HepG2 (cell line): ENCODE measurements around the gene CFAP99. TPM values are rescaled to one million over a fixed set of nuclear protein-coding genes. Genes with fewer than 3 reads are reported as not detected.

ENCODE experiments used
- ADNP ChIP-seq: sonication (generic); formaldehyde crosslinking; IDR thresholded peaks from 2 replicates; pipeline ENCODE4 v1.4.0; 2020; ENCODE audit warnings: missing genetic modification reagents
- DRAP1 ChIP-seq: IDR thresholded peaks from 2 replicates; pipeline ENCODE4 v1.6.1; 2016; ENCODE audit warnings: missing genetic modification reagents, missing compliant biosample characterization
- ELF1 ChIP-seq: sonication (generic); formaldehyde crosslinking; IDR thresholded peaks from 2 replicates; pipeline ENCODE4 v1.4.0; 2020; ENCODE audit warnings: missing genetic modification reagents
- HINFP ChIP-seq: sonication (generic); formaldehyde crosslinking; IDR thresholded peaks from 2 replicates; pipeline ENCODE4 v1.4.0; 2020; ENCODE audit warnings: low read depth, mild to moderate bottlenecking, missing genetic modification reagents
- KDM5B ChIP-seq: sonication (generic); formaldehyde crosslinking; IDR thresholded peaks from 2 replicates; pipeline ENCODE4 v1.4.0; 2020; ENCODE audit warnings: missing genetic modification reagents, mild to moderate bottlenecking, borderline replicate concordance
- MED13 ChIP-seq: sonication (generic); formaldehyde crosslinking; IDR thresholded peaks from 2 replicates; pipeline ENCODE4 v1.5.0; 2020; ENCODE audit warnings: missing genetic modification reagents
- NFATC3 ChIP-seq: sonication (generic); formaldehyde crosslinking; IDR thresholded peaks from 2 replicates; pipeline ENCODE4 v1.5.1; 2020; ENCODE audit warnings: mild to moderate bottlenecking, missing genetic modification reagents
- NR2F1 ChIP-seq, 2 experiments: fragments of 450-650 bp in 1 of 2; formaldehyde crosslinking in 1 of 2; IDR thresholded peaks; 2 replicates each; pipeline versions ENCODE4 v1.5.0 to v1.6.1; 2016 to 2020; ENCODE audit warnings: mild to moderate bottlenecking in 1 of 2, missing compliant biosample characterization in 1 of 2, missing genetic modification reagents in 1 of 2, moderate library complexity in 1 of 2
- PRDM10 ChIP-seq: sonication (generic); formaldehyde crosslinking; IDR thresholded peaks from 2 replicates; pipeline ENCODE4 v1.4.0; 2020; ENCODE audit warnings: low read depth, missing genetic modification reagents
- PRPF4 ChIP-seq: fragments of 200-400 bp; formaldehyde crosslinking; IDR thresholded peaks from 2 replicates; pipeline ENCODE4 v1.6.1; 2016; ENCODE audit warnings: low read length, low read depth; ENCODE audit not compliant: poor library complexity, severe bottlenecking
- SAFB2 ChIP-seq: sonication (generic); formaldehyde crosslinking; IDR thresholded peaks from 2 replicates; pipeline ENCODE4 v1.5.1; 2020; ENCODE audit warnings: missing genetic modification reagents, low read depth, mild to moderate bottlenecking, borderline replicate concordance
- ZFP36L2 ChIP-seq: sonication (generic); formaldehyde crosslinking; IDR thresholded peaks from 2 replicates; pipeline ENCODE4 v1.4.0; 2020; ENCODE audit warnings: missing genetic modification reagents
- ZNF234 ChIP-seq: sonication (generic); formaldehyde crosslinking; conservative IDR thresholded peaks from 2 replicates; pipeline ENCODE4 v1.5.1; 2020; ENCODE audit warnings: mild to moderate bottlenecking, missing genetic modification reagents
- ZNF335 ChIP-seq: sonication (generic); formaldehyde crosslinking; IDR thresholded peaks from 2 replicates; pipeline ENCODE4 v1.4.0; 2020; ENCODE audit warnings: missing genetic modification reagents
- ZNF598 ChIP-seq: sonication (generic); formaldehyde crosslinking; IDR thresholded peaks from 2 replicates; pipeline ENCODE4 v1.5.1; 2020; ENCODE audit warnings: mild to moderate bottlenecking, missing genetic modification reagents, borderline replicate concordance
- ZNF841 ChIP-seq: sonication (generic); formaldehyde crosslinking; IDR thresholded peaks from 2 replicates; pipeline ENCODE4 v1.8.1; 2023; ENCODE audit warnings: missing genetic modification reagents, borderline replicate concordance
- ZNF878 ChIP-seq: sonication (generic); formaldehyde crosslinking; IDR thresholded peaks from 2 replicates; pipeline ENCODE4 v1.8.1; 2023; ENCODE audit warnings: mild to moderate bottlenecking, missing genetic modification reagents, moderate library complexity
- polyA plus RNA-seq, 8 experiments: library from polyadenylated mRNA; depleted of rRNA in 3 of 8; stranded (reverse) in 7 of 8; unstranded in 1 of 8; fragments of >200 nt; fragmentation: Illumina TruSeq in 4 of 8; extraction: Trizol in 4 of 8; gene quantifications; 2 replicates each; pipeline versions ENCODE4 v1.2.1 to v1.2.3, GENCODE V29; 2011 to 2016; ENCODE audit warnings: low read depth in 4 of 8, missing spikeins in 1 of 8, mixed read lengths in 1 of 8; ENCODE audit not compliant: insufficient read depth in 1 of 8
- total RNA-seq, 5 experiments: library from RNA; depleted of rRNA; stranded (reverse); fragments of >200 nt; fragmentation: Illumina TruSeq; extraction: Trizol; gene quantifications; 2 replicates each; pipeline ENCODE4 v1.2.3, GENCODE V29; 2016; ENCODE audit warnings: low read depth in 1 of 5

CFAP99 gene
- total and polyA plus RNA-seq, 2 of the 13 experiments (the other 11 are each of a cell fraction or from before 2014, with no cell fraction given): not detected

DNA sequence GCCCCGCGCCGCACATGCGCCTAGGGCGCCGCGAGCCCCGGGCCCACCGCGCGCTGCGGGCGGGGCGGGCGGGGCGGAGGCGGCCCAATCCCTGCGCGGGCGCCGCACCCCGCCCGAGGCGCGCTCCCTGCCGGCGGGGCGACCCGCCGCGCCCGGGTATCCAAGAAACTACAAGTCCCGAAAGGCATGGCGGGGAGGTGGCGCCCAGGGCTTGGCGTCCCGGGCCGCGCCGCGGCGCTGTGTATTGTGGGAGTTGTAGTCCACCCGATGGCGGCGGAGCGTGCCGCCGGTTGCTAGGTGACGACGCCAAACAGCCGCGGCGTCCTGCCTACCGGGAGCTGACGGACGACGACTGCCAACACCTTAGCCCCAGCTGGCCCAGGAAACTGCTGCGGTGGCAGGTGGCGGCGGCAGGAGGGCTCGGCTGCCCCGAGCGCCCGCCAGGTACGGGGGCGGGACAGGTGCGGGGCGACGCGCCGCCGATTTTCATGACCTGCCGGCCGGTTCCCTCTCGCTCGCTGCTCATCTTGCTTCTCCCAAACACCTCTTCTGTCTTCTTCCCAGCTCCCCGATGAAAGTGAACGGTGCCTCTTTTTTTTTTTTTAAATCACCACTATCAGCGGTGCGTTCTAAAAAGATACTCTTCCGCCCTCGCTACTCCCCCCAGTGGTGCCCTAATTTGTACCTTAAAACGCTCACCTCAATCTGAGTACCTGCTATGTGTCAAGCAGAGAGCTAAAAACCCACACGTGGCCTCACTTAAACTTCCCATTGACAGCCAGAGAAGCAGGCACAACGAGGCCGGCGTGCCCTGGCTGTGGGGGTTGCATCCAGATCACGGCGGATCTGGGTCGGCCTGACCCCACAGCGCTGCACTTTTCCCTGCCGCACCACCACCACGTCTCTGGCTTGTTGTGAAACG is at the start of gene CFAP99 (continued):
- TF ChIP-seq ELF1 (CRISPR knock-in tag): peak; percentile 52; the same call in 1 of the 2 replicates
- TF ChIP-seq ZNF841 (CRISPR knock-in tag): no peak
- TF ChIP-seq DRAP1 (CRISPR knock-in tag): no peak
- TF ChIP-seq ZNF878 (CRISPR knock-in tag): no peak
- no peak for TF ChIP-seq ADNP
- no peak for TF ChIP-seq ZNF234
- TF ChIP-seq PRPF4: no peak
- no peak for TF ChIP-seq NFATC3
- TF ChIP-seq MED13 (CRISPR knock-in tag): no peak
- TF ChIP-seq ZNF598 (CRISPR knock-in tag): no peak
- no peak for TF ChIP-seq ZFP36L2
- TF ChIP-seq HINFP (CRISPR knock-in tag): no peak
- TF ChIP-seq KDM5B (CRISPR knock-in tag): no peak
- no peak for TF ChIP-seq NR2F1 (CRISPR knock-in tag; IDR thresholded peaks at IDR 0.05)
- no peak for TF ChIP-seq PRDM10 (CRISPR knock-in tag)
- TF ChIP-seq SAFB2 (CRISPR knock-in tag): no peak
- TF ChIP-seq ZNF335: peak; percentile 32; the same call in 1 of the 2 replicates
